CD4-positive, alpha-beta T cell treated with Interleukin-4 for 4 hours (primary cell): ENCODE measurements around the gene CD300LB.
"Not testable (repeated sequence)": the region's sequence is repeated elsewhere in the genome, so short reads cannot be mapped to it uniquely, and the experiment has no call there.

Experiments used
- DNase-seq: peaks from one replicate; pipeline ENCODE4 v3.0.0-alpha.2; 2020

Gene CD300LB

DNA sequence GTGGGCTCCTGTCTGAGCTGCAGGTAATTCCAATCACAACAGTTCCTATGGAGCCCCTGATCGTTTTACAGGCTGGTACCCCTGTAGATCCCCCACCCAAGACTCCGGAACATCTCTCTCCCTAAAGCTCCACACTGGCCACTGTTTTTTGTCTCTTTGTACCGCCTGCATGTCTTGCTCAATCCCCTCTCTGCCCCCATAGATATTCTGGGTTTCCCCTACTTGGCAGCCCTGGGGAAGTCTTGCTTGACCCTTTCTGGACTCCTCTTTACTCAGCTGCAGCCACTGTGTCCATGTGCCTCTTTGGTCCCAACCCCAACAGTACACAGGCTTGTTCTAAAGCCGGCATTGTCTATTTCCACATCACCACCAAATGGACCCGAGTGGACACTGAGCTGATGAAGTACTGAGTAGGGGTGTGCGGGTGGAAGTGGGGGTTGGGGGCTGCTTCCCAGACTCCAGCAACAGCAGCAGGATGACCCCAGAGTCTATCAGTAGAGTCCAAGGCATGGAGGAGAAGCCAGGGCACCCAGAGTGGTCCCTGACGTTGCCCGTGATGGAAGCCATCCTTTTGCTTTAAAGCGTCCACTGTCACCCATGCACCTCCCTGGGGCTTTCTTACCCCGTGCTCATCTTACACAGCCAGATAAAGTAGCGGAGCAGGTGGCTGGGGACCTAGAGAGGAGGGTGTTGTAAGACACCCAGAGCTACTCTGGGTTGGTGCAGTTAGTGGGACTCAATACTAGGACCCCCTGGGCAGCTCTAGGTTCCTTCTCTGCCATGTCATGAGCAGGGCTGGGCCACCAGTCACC lies 6.4 kb downstream of the CD300LB start:
- DNase-seq: no peak

DNA sequence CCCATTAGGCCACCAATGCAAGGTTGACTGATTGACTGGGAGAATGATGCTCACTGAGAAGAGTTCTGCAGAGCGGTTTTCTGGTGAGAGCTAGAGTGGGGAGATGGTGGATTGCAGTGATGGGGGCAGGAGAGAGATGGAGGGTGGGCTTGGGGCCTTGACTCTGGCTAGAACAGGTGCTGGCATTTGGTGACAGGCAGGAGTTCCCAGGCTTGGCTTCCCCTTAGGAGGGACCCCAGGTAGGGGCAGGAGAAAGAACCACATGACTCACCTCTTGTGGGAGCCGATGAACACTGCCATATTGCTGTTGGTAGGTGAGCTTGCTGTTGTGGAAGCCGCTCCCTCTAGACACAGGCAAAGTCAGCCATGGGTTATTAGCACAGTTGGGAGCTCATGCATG lies 8.0 kb downstream of the CD300LB start:
- no peak for DNase-seq

DNA sequence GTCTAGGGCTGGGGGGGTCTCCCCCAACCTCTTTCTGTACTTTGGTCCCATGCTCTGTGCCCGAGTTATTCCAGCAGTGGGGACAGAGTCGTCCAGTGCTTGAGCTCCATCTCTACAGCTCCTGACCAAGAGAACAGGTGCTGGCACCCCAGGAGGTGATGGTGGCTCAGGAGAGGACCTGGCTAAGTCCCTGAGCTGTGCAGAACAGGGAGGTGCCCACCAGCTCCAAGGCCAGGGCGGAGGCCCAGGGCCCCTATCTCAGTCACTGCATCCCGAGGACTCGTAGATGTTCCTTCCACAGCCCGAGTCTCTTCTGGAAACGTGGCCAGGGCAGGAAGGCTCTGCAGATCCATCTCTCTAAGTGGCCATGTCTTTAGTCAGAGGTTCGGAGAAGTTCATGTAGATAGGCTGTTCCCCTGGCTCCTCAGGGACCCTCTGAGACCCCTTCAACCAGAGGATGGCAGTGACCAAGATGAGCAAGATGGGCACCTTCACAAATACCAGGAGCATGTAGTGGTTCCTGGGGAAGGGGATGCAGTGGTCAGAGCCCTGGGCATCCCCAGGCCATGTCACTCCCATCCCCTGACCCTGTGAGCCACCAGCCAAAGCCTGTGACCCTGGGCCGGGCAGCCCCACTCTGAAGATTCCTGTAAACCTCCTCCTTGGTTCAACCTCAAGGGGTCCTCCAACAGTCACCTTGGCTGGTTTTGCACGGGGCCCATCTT lies 8.7 kb downstream of the CD300LB start:
- no peak for DNase-seq

GRCh38 chr17:74521701-74522201 lies 9.5 kb downstream of the CD300LB start:
- DNase-seq: peak; percentile 18

- no peak for DNase-seq
Measured at GRCh38 chr17:74520790-74521480, 10.3 kb downstream of the CD300LB start.

DNA sequence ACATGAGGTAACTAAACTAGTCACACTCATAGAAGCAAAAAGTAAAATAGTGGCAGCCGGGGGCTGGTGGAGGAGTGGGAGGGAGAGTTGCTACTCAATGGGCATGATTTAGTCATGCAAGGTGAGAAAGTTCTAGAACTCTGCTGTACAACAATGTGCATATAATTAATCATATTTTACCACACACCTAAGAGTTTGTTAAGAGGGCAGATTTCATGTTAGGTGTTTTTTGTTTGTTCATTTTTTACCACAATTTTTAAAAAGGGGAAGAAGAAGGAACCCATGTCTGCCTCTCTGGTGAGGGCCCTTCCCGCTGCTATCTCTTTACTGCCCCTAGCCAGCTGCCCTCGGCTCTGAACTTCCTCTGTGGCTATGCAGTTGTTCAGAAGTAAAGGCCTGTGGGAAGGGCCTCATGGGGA lies 11.2 kb downstream of the CD300LB start:
- DNase-seq: no peak

DNA sequence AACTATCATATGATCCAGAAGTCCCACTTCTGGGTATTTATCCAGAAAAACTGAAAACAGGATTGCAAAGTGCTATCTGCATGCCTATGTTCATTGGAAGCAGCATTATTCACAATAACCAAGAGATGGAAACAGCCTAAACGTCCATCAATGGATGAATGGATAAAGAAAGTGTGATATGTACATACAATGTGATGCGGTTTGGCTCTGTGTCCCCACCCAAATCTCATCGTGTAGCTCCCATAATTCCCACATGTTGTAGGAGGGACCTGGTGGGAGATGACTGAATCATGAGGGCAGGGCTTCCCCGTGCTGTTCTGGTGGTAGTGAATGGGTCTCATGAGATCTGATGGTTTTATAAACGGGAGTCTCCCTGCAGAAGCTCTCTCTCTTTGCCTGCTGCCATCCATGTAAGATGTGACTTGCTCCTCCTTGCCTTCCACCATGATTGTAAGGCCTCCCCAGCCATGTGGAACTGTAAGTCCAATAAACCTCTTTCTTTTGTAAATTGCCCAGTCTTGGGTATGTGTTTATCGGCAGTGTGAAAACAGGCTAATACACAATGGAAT lies 12.8 kb downstream of the CD300LB start:
- not testable (repeated sequence) for DNase-seq

DNA sequence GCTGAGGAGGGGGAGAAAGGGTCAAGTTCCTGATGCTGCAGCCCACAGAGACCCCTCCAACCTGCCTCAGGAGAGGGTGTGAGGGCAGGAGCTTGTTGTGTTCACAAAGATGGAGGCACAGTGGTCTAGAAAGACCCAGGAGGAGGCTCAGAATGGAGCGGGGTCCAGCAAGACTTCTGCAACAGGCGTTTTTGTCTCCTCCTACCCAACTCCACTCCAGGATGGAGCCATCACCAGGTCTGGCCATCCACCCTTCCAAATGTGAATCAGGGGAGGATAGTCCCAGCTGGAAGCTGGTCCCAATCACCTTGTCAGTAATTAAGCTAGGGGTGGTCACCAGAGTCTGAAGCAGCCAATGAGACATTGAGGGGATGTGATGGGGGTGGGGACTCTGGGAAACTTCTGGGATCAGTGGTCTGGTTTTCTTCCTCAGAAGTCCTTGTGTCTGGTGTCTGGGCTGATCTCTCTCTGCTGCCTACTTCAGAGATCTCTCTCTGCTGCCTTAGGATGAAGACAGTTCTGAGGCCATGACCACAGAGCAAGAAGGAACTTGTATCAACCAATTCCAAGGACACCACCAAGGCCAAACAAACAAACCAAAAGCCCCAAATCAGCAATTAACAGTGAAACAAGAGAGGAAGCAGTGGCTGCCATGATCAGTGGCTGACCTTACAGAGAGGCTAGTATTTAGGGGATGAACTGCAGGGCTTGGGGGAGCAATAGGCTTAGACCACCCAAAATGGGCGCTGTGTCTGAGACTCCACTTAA lies 14.5 kb downstream of the CD300LB start:
- DNase-seq: no peak

GRCh38 chr17:74515941-74516340 lies 15.3 kb downstream of the CD300LB start:
- no peak for DNase-seq

- DNase-seq: no peak
Measured at GRCh38 chr17:74514632-74515334, 16.5 kb downstream of the CD300LB start.

- DNase-seq: no peak
Measured at GRCh38 chr17:74513987-74514631, 17.2 kb downstream of the CD300LB start.

DNA sequence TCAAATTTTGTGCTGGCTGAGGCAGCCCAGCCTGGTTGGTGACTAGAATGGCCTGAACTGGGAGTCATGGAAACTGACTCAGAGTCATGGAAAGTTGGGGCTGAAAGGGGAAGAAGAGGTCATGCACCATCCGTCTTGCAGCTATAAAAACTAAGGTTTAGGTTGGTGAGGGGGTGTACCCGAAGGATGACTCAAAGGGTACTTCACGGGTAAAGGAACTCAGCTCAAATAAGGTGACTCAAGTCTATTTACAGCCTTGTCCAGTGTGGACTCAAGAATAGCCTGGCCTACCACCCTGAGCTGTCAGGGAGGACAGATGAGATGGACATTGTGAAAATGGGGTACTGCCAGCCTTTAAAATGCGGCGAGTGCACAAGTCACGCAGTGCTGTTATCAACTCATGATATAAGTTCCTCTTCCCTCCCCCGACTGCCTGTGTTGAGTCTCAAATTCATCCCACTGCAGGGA lies 18.6 kb downstream of the CD300LB start:
- DNase-seq: no peak

- no peak for DNase-seq
Measured at GRCh38 chr17:74512036-74512435, 19.2 kb downstream of the CD300LB start.

- DNase-seq: no peak
Measured at GRCh38 chr17:74508156-74508555, 23.1 kb downstream of the CD300LB start.

GRCh38 chr17:74503949-74504348 lies 27.3 kb downstream of the CD300LB start:
- DNase-seq: not testable (repeated sequence)

GRCh38 chr17:74502861-74503260 lies 28.4 kb downstream of the CD300LB start:
- no peak for DNase-seq

DNA sequence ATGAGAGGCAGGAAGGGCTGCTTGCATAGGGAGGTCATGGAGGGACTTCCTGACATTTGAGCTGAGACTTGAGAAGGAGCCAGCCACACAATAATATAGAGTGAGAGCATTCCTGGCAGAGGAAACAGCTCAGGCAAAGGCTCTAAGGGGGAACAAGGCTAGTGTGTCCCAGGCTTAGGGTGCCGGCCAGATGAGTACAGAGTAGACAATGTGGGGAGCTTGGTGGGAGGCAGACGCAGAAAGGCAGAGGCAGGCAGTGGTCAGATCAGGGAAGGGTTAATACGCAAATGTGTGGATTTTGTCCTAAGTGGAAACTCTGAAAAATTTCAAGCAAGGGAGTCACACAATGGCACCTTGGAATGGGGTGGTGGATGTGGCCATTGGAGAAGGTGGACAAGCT lies 31.3 kb downstream of the CD300LB start:
- DNase-seq: no peak

DNA sequence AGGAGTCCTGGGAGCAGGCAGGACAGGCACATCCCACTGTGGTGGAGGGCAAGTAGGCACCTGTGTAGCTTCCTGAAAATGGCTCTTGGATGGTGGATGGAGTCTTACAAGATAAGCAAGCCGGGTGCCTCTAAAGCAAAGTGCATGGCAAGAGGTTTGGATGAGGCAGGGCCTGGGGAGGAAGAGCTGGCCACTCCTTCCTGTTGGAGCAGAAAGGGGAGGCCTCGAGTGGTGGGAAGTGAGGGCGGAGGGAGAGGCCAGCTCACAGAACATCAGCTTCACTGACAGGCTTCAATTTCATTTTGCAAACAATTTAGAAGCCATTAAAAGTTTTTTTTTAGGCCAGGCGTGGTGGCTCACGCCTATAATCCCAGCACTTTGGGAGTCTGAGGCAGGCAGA lies 33.8 kb downstream of the CD300LB start:
- no peak for DNase-seq

GRCh38 chr17:74493331-74493833 lies 37.9 kb downstream of the CD300LB start:
- peak; percentile 71 for DNase-seq

GRCh38 chr17:74491626-74492025 lies 39.6 kb downstream of the CD300LB start:
- peak; percentile 50 for DNase-seq

DNA sequence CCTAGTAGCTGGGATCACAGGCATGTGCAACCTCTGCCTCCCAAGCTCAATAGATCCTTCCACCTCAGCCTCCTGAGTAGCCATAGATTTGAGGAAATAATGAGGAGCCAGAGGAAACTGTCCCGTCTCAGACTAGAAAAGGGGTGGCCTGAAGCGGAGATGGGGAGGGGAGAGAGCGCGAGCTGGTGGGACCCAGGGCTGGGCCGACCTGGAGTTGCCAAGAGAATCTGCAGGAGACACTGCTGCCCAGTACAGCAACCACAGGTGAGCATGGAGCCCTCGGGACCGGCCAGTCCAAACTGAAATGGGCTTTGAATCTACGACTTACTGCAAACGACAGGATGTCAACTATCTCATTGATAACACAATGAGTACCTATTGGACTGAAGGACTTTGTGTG lies 40.6 kb downstream of the CD300LB start:
- DNase-seq: no peak
